AG09309 (cell line): ENCODE results near the gene OMG.
"Not testable (repeated sequence)": the region's sequence is repeated elsewhere in the genome, so short reads cannot be mapped to it uniquely, and the experiment has no call there.

Source experiments
- DNase-seq: peaks from one replicate; pipeline ENCODE4 v3.0.0-alpha.2; 2010; ENCODE audit warnings: low read depth
- H3K4me3 ChIP-seq: 2 replicates; pipeline ENCODE4 v1.5.1; 2011; ENCODE audit warnings: mild to moderate bottlenecking, low read depth, low read length, moderate library complexity; ENCODE audit not compliant: control insufficient read depth
- TF ChIP-seq, protein P1 (sequence below): IDR thresholded peaks from 2 replicates; pipeline ENCODE4 v1.5.1; 2011; ENCODE audit warnings: mild to moderate bottlenecking, low read depth, low read length, inconsistent platforms; ENCODE audit not compliant: insufficient read depth, control insufficient read depth; ENCODE audit errors: missing control alignments

OMG gene

GRCh38 chr17:31314782-31315100 lies 17.7 kb upstream of the OMG start:
- H3K4me3 ChIP-seq: no peak overlapping the region
- TF ChIP-seq, protein P1, sequence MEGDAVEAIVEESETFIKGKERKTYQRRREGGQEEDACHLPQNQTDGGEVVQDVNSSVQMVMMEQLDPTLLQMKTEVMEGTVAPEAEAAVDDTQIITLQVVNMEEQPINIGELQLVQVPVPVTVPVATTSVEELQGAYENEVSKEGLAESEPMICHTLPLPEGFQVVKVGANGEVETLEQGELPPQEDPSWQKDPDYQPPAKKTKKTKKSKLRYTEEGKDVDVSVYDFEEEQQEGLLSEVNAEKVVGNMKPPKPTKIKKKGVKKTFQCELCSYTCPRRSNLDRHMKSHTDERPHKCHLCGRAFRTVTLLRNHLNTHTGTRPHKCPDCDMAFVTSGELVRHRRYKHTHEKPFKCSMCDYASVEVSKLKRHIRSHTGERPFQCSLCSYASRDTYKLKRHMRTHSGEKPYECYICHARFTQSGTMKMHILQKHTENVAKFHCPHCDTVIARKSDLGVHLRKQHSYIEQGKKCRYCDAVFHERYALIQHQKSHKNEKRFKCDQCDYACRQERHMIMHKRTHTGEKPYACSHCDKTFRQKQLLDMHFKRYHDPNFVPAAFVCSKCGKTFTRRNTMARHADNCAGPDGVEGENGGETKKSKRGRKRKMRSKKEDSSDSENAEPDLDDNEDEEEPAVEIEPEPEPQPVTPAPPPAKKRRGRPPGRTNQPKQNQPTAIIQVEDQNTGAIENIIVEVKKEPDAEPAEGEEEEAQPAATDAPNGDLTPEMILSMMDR: no peak
- DNase-seq: no peak

DNA sequence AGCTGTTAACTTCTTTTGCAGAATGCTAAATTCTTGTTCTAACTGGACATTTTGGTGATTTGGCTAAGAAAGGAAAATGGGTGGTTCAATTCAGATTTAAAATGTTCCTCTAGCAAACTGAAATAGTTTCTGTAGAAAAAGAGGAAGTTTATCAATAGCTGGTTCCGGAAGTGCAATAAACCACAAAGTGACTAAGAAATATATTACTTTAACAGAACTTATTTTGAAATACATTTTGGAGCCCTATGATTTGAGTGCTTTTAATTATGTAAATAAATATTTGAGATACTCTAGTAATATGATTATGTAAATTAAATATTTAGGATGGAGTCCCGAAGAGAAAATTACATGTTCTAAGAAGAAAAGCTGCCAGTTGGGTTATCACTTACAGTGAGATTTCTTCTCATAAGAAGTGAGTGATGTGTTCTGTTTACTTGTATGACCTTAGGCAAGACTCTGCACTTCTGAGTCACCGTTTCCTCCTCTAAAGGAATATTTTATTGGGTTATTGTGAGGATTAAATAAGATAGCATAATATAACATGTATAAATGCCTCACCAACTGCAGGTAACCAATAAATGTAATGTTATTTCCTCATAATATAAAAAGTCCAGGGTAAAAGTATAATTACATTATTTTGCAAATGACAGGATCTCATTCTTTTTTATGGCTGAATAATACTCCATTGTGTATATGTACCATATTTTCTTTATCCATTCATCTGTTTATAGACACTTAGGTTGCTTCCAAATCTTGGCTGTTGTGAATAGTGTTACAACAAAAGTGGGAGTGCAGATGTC lies 17.1 kb upstream of the OMG start, which contains the start of gene EVI2B:
Gene EVI2B, minus strand, starts transcription at position 73 of the 800 bp plus-strand sequence. CDS start 8,445 bp downstream, outside the sequence.
- peak; percentile 25 for DNase-seq

DNA sequence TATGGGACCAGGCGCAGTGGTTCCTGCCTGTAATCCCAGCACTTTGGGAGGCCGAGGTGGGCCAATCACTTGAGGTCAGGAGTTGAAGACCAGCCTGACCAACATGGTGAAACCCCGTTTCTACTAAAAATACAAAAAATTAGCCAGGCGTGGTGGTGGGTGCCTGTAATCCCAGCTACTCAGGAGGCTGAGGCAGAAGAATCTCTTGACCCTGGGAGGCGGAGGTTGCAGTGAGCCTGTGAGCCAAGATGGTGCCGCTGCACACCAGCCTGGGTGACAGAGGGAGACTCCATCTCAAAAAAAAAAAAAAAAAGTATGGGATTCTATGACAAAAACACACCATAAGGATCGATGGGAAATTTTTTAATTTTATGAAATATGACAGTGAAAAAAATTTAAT lies 15.2 kb upstream of the OMG start:
- not testable (repeated sequence) for DNase-seq

More for the DNA sequence above, 17.1 kb upstream of the OMG start, which contains the start of gene EVI2B:
- TF ChIP-seq, protein P1: no peak
- H3K4me3 ChIP-seq: no peak within 1 kb of the TSS

GRCh38 chr17:31311526-31311925 lies 14.5 kb upstream of the OMG start:
- TF ChIP-seq, protein P1: no peak
- DNase-seq: no peak
- no peak overlapping the region for H3K4me3 ChIP-seq

More for the DNA sequence above, 15.2 kb upstream of the OMG start:
- H3K4me3 ChIP-seq: not testable (repeated sequence)

DNA sequence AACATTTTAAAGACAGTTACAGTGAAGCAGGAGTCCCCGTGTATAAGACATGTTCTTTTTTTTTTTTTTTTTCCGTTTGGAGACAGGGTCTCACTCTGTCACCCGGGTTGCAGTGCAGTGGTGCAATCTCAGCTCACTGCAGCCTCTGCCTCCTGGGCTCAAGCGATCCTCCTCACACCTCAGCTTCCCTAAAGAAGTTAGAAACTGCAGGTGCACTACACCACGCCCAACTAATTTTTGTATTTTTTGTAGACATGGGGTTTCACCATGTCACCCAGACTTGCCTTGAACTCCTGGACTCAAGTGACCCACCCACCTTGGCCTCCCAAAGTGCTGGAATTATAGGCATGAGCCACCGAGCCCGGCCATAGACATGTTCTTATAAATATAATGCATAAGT lies 13.8 kb upstream of the OMG start:
- TF ChIP-seq, protein P1: no peak
- no peak for DNase-seq
- no peak overlapping the region for H3K4me3 ChIP-seq

DNA sequence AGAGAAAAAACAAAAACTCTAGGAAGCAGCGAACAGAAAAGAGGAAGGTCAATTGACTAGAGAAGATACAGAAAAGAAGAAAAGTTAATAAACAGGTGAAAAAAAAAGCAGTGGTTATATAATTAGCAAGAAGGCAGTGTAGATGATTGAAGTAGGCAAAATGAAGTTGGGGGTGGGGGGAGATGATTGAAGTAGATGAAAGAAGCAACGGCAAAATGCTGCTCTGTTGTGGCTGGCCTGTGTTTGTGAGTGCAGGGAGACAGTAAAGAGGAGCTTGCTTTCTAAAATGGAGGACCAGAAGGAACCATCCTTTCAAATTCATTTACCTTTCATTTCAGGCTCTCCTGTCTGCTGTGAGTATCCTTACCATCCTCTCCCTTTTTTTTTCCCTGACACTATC lies 13.2 kb upstream of the OMG start:
- no peak overlapping the region for H3K4me3 ChIP-seq
- TF ChIP-seq, protein P1: no peak
- DNase-seq: no peak

GRCh38 chr17:31309556-31309955 lies 12.5 kb upstream of the OMG start:
- TF ChIP-seq, protein P1: no peak
- DNase-seq: no peak
- no peak overlapping the region for H3K4me3 ChIP-seq
